IMR-90 (cell line): ENCODE results near the gene MRPS15. TPM values are rescaled to one million over a fixed set of nuclear protein-coding genes. Genes with fewer than 3 reads are reported as not detected.
"Not testable (repeated sequence)": the region's sequence is repeated elsewhere in the genome, so short reads cannot be mapped to it uniquely, and the experiment has no call there.

Experiments used
- ATAC-seq: fragments of 200-7000 bp; cut with Tn5 transposase; 2 replicates; pipeline ENCODE4 v1.9.1; 2020; ENCODE audit warnings: low read depth, mild to moderate bottlenecking, moderate library complexity
- BruUV-seq: library from RNA; stranded (reverse); fragments of 400-500 nt; replicated peaks from 2 replicates; lab custom pipeline; 2021; lab: Mats Ljungman, UMichigan
- CTCF ChIA-PET: fragments of 300-600 bp; formaldehyde crosslinking; extraction: SDS; loops from one replicate; lab custom pipeline; 2021; ENCODE audit warnings: antibody characterized with exemption; lab: Yijun Ruan, JAX
- POLR2A ChIA-PET: fragments of 300-600 bp; sonication (Branson Sonifier 250); formaldehyde crosslinking; loops from one replicate; lab custom pipeline; 2022; ENCODE audit warnings: antibody characterized with exemption; ENCODE audit not compliant: unreplicated experiment; lab: Charles Lee
- DNase-seq: peaks from one replicate; pipeline ENCODE4 v3.0.0; 2013
- H2AFZ ChIP-seq: replicated peaks from 2 replicates; pipeline ENCODE3; 2013; ENCODE audit warnings: low read length, mild to moderate bottlenecking; ENCODE audit not compliant: poor library complexity
- H2AK5ac ChIP-seq: 2 replicates; pipeline ENCODE4 v1.6.1; 2013; ENCODE audit warnings: low read depth, low read length, inconsistent platforms
- H2AK9ac ChIP-seq: replicated peaks from 2 replicates; pipeline ENCODE3; 2013; ENCODE audit warnings: mild to moderate bottlenecking, low read depth, low read length, moderate library complexity; ENCODE audit not compliant: poor library complexity
- H2BK120ac ChIP-seq: 2 replicates; pipeline ENCODE4 v1.6.1; 2013; ENCODE audit warnings: low read depth, low read length, inconsistent platforms
- H2BK15ac ChIP-seq: 3 replicates; pipeline ENCODE4 v1.6.1; 2013; ENCODE audit warnings: low read depth, low read length, inconsistent platforms
- H2BK20ac ChIP-seq: 2 replicates; pipeline ENCODE4 v1.6.1; 2013; ENCODE audit warnings: low read depth, mild to moderate bottlenecking, inconsistent platforms, low read length, moderate library complexity
- H2BK5ac ChIP-seq: 2 replicates; pipeline ENCODE4 v1.6.1; 2013; ENCODE audit warnings: mild to moderate bottlenecking, low read depth, low read length, inconsistent platforms; ENCODE audit not compliant: poor library complexity, severe bottlenecking
- H3K14ac ChIP-seq: replicated peaks from 2 replicates; pipeline ENCODE4 v1.6.1; 2013; ENCODE audit warnings: low read depth, low read length, inconsistent platforms
- H3K18ac ChIP-seq: 2 replicates; pipeline ENCODE4 v1.6.1; 2013; ENCODE audit warnings: low read depth, low read length, control low read depth
- H3K23ac ChIP-seq: 2 replicates; pipeline ENCODE4 v1.6.1; 2013; ENCODE audit warnings: low read depth, low read length, inconsistent platforms
- H3K27ac ChIP-seq: 2 replicates; pipeline ENCODE4 v1.5.1; 2013; ENCODE audit warnings: mild to moderate bottlenecking, control low read depth, low read length; ENCODE audit not compliant: insufficient read depth
- H3K27me3 ChIP-seq: 2 replicates; pipeline ENCODE4 v1.6.1; 2013; ENCODE audit warnings: low read length; ENCODE audit not compliant: control insufficient read depth, insufficient read depth
- H3K36me3 ChIP-seq: 2 replicates; pipeline ENCODE4 v1.6.1; 2013; ENCODE audit warnings: low read length, mixed read lengths; ENCODE audit not compliant: control insufficient read depth, insufficient read depth
- H3K4ac ChIP-seq: 2 replicates; pipeline ENCODE4 v1.6.1; 2013; ENCODE audit warnings: low read depth, low read length, inconsistent platforms
- H3K4me1 ChIP-seq: 2 replicates; pipeline ENCODE4 v1.6.1; 2013; ENCODE audit warnings: low read length, mixed read lengths; ENCODE audit not compliant: control insufficient read depth, insufficient read depth
- H3K4me2 ChIP-seq: 2 replicates; pipeline ENCODE4 v1.6.1; 2013; ENCODE audit warnings: low read depth, mild to moderate bottlenecking, control low read depth, low read length, moderate library complexity
- H3K4me3 ChIP-seq: 2 replicates; pipeline ENCODE4 v1.5.1; 2013; ENCODE audit warnings: low read depth, mild to moderate bottlenecking, control low read depth, low read length, moderate library complexity; ENCODE audit not compliant: insufficient read depth
- H3K56ac ChIP-seq: 2 replicates; pipeline ENCODE4 v1.6.1; 2013; ENCODE audit warnings: low read length, inconsistent platforms; ENCODE audit not compliant: insufficient read depth; ENCODE audit errors: extremely low read depth
- H3K79me1 ChIP-seq, 2 experiments: 2 replicates each; pipeline ENCODE4 v1.6.1; 2013; ENCODE audit warnings: low read length in 2 of 2, inconsistent platforms in 1 of 2, low read depth in 1 of 2
- H3K9ac ChIP-seq: 2 replicates; pipeline ENCODE4 v1.6.1; 2013; ENCODE audit warnings: low read depth, low read length, control low read depth
- H3K9me1 ChIP-seq: 2 replicates; pipeline ENCODE4 v1.6.1; 2013; ENCODE audit warnings: low read length, inconsistent platforms; ENCODE audit not compliant: insufficient read depth
- H3K9me3 ChIP-seq: 2 replicates; pipeline ENCODE4 v1.6.1; 2013; ENCODE audit warnings: low read length; ENCODE audit not compliant: control insufficient read depth, insufficient read depth
- H4K20me1 ChIP-seq: 2 replicates; pipeline ENCODE4 v1.6.1; 2013; ENCODE audit warnings: low read length, inconsistent platforms; ENCODE audit not compliant: insufficient read depth
- H4K5ac ChIP-seq: 2 replicates; pipeline ENCODE4 v1.6.1; 2013; ENCODE audit warnings: mild to moderate bottlenecking, low read depth, low read length, control low read depth
- H4K8ac ChIP-seq, 2 experiments: 2 replicates each; pipeline ENCODE4 v1.6.1; 2013; ENCODE audit warnings: low read depth in 2 of 2, low read length in 2 of 2, control low read depth in 1 of 2, inconsistent platforms in 1 of 2
- H4K91ac ChIP-seq: 2 replicates; pipeline ENCODE4 v1.6.1; 2013; ENCODE audit warnings: low read depth, low read length, inconsistent platforms; ENCODE audit not compliant: insufficient read depth
- CEBPB ChIP-seq: IDR thresholded peaks from 2 replicates; pipeline ENCODE4 v1.6.1; 2012; ENCODE audit warnings: low read depth, low read length, improper control_type of control experiment
- CHD1 ChIP-seq: IDR thresholded peaks from 2 replicates; pipeline ENCODE4 v1.6.1; 2012; ENCODE audit warnings: low read depth, low read length, improper control_type of control experiment
- FOS ChIP-seq: fragments of 150-350 bp; IDR thresholded peaks from 2 replicates; pipeline ENCODE4 v1.6.1; 2016; ENCODE audit warnings: low read depth, low read length
- MAFK ChIP-seq: IDR thresholded peaks from 2 replicates; pipeline ENCODE4 v1.6.1; 2012; ENCODE audit warnings: low read depth, low read length, improper control_type of control experiment
- MAZ ChIP-seq: IDR thresholded peaks from 2 replicates; pipeline ENCODE4 v1.6.1; 2012; ENCODE audit warnings: low read depth, mild to moderate bottlenecking, low read length, improper control_type of control experiment, moderate library complexity, borderline replicate concordance
- NFE2L2 ChIP-seq: fragments of 150-350 bp; IDR thresholded peaks from 2 replicates; pipeline ENCODE4 v1.6.1; 2016; ENCODE audit warnings: low read depth, mild to moderate bottlenecking, low read length
- POLR2A ChIP-seq: IDR thresholded peaks from 2 replicates; pipeline ENCODE4 v1.6.1; 2012; ENCODE audit warnings: mild to moderate bottlenecking, low read depth, low read length
- RAD21 ChIP-seq: IDR thresholded peaks from 2 replicates; pipeline ENCODE4 v1.6.1; 2012; ENCODE audit warnings: low read length, improper control_type of control experiment
- RCOR1 ChIP-seq: IDR thresholded peaks from 2 replicates; pipeline ENCODE4 v1.6.1; 2012; ENCODE audit warnings: mild to moderate bottlenecking, low read length, improper control_type of control experiment; ENCODE audit not compliant: insufficient replicate concordance
- WGBS, 2 experiments: methylation state at CpG; one replicate each; pipeline versions ENCODE4 v1.1.5 to v1.1.7; 2013; ENCODE audit warnings: missing lambda C conversion rate in 2 of 2; ENCODE audit not compliant: insufficient read length in 1 of 2; ENCODE audit errors: extremely low coverage in 2 of 2; 5-methylcytosine and 5-hydroxymethylcytosine counted together
- dilution Hi-C: fragments of 300-500 bp; cut with HindIII; formaldehyde crosslinking; loops from one replicate; pipeline ENCODE4 v1.14.3; 2018; ENCODE audit warnings: low sequenced_read_pairs; ENCODE audit not compliant: unreplicated experiment
- in situ Hi-C: fragments of 300-500 bp; cut with MboI; formaldehyde crosslinking; loops from 3 replicates; pipeline ENCODE4 v1.14.3; 2019; ENCODE audit warnings: low sequenced_read_pairs, inconsistent platforms, mixed read lengths
- intact Hi-C: fragments of 100-400 bp; cut with micrococcal nuclease; formaldehyde crosslinking; loops from 2 replicates; pipeline ENCODE4 v1.10.0; 2022
- polyA plus RNA-seq, 3 experiments: library from polyadenylated mRNA; depleted of rRNA; stranded (reverse); fragments of >200 nt; gene quantifications; 2 replicates each; pipeline ENCODE4 v1.2.3, GENCODE V29; 2012; ENCODE audit warnings: low replicate concordance in 1 of 3
- total RNA-seq: library from RNA; depleted of rRNA; stranded (reverse); fragments of >200 nt; gene quantifications from 2 replicates; pipeline ENCODE4 v1.2.3, GENCODE V29; 2012
- TF ChIP-seq, protein P1 (sequence below): conservative IDR thresholded peaks from 2 replicates; pipeline ENCODE4 v1.5.1; 2012; ENCODE audit warnings: mild to moderate bottlenecking, low read depth, low read length, improper control_type of control experiment

MRPS15 gene
- total and polyA plus RNA-seq, 2 of the 4 experiments (the other 2 are of a cell fraction) = 46.1 to 77.9 TPM

DNA sequence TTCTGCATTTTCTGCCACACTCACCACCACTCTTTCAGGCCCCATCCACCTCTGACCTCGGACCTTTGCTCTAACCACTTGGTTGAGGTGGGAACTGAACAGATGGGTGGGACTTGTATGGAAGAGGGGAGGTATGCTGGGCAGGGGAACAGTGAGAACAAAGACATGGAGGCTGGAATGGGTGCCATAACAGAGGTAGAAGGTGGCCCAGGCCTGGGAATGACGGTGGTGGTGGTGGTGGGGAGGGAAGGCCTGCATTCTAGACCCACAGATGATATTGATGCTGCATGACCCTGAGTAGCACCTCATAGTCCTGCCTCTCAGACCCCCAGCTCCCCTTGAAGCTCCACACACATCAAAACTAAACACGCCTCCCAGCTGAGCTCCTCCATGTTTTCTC, 23.7 kb upstream of the MRPS15 start:
- no peaks in the 10 kb centered on the region for H3K79me1 ChIP-seq
- no peak overlapping the region for H3K4me2 ChIP-seq
- no peak overlapping the region for H2BK120ac ChIP-seq
- H3K9ac ChIP-seq = no peak overlapping the region
- no peak overlapping the region for H2AK5ac ChIP-seq
- H3K27me3 ChIP-seq = peaks cover 26% of the 10 kb centered on the region
- H3K4me3 ChIP-seq = no peak overlapping the region
- no peak overlapping the region for H4K91ac ChIP-seq
- intact Hi-C loops = no loop called here
- BruUV-seq = no TSS peak
- no peak overlapping the region for H3K27ac ChIP-seq
- no peak overlapping the region for H2BK5ac ChIP-seq
- no peak overlapping the region for H2BK15ac ChIP-seq
- no peak overlapping the region for H3K18ac ChIP-seq
- H3K56ac ChIP-seq = no peak overlapping the region
- H4K5ac ChIP-seq = no peak overlapping the region
- H3K9me1 ChIP-seq = no peaks in the 10 kb centered on the region
- H3K9me3 ChIP-seq = no peaks in the 10 kb centered on the region
- no peak for DNase-seq
- CTCF ChIA-PET = no interaction called here
- H4K8ac ChIP-seq = no peak overlapping the region
- POLR2A ChIA-PET = no interaction called here
- H3K4ac ChIP-seq = no peak overlapping the region
- no CpG with 5 or more reads among the region's 3 CpGs for WGBS, 2 experiments
- TF ChIP-seq MAFK = no peak
- TF ChIP-seq CHD1 = no peak
- no peak for TF ChIP-seq FOS
- no peak for TF ChIP-seq RCOR1
- no peak for TF ChIP-seq NFE2L2
- TF ChIP-seq CEBPB = no peak
- no peak for TF ChIP-seq POLR2A
- TF ChIP-seq, protein P1, sequence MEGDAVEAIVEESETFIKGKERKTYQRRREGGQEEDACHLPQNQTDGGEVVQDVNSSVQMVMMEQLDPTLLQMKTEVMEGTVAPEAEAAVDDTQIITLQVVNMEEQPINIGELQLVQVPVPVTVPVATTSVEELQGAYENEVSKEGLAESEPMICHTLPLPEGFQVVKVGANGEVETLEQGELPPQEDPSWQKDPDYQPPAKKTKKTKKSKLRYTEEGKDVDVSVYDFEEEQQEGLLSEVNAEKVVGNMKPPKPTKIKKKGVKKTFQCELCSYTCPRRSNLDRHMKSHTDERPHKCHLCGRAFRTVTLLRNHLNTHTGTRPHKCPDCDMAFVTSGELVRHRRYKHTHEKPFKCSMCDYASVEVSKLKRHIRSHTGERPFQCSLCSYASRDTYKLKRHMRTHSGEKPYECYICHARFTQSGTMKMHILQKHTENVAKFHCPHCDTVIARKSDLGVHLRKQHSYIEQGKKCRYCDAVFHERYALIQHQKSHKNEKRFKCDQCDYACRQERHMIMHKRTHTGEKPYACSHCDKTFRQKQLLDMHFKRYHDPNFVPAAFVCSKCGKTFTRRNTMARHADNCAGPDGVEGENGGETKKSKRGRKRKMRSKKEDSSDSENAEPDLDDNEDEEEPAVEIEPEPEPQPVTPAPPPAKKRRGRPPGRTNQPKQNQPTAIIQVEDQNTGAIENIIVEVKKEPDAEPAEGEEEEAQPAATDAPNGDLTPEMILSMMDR = no peak
- no peak for TF ChIP-seq RAD21
- no peak for TF ChIP-seq MAZ
- no peak overlapping the region for H2BK20ac ChIP-seq
- H3K36me3 ChIP-seq = no peaks in the 10 kb centered on the region
- H3K14ac ChIP-seq = no peak overlapping the region
- H3K4me1 ChIP-seq = no peaks in the 10 kb centered on the region
- no peak overlapping the region for H2AFZ ChIP-seq
- no peak overlapping the region for H2AK9ac ChIP-seq
- dilution Hi-C loops = no loop called here
- H3K23ac ChIP-seq = no peak overlapping the region
- no peak for ATAC-seq
- H4K20me1 ChIP-seq = no peaks in the 10 kb centered on the region
- in situ Hi-C loops = no loop called here

DNA sequence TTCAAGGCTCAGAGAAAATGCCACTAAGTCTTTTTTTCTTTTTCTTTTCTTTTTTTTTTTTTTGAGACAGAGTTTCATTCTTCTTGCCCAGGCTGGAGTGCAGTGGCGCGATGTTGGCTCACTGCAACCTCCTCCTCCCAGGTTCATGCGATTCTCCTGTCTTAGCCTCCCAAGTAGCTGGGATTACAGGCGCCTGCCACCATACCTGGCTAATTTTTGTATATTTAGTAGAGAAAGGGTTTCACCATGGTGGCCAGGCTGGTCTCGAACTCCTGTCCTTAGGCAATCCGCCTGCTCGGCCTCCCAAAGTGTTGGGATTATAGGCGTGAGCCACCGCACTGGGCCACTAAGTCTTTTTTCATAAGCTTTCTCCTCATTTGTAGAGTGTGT, 23.1 kb upstream of the MRPS15 start:
- BruUV-seq, dilution Hi-C loops, POLR2A ChIA-PET: not testable (repeated sequence)

More for the DNA sequence above, 23.1 kb upstream of the MRPS15 start:
- H2AFZ ChIP-seq, H2AK5ac ChIP-seq, H4K5ac ChIP-seq, H3K4ac ChIP-seq, H4K8ac ChIP-seq, H3K18ac ChIP-seq, H3K27ac ChIP-seq, DNase-seq, in situ Hi-C loops, H2AK9ac ChIP-seq, H3K9ac ChIP-seq, H2BK20ac ChIP-seq, intact Hi-C loops, H3K4me2 ChIP-seq, H3K4me3 ChIP-seq, H3K79me1 ChIP-seq, H3K9me1 ChIP-seq, H3K56ac ChIP-seq, H2BK15ac ChIP-seq, CTCF ChIA-PET, H2BK5ac ChIP-seq, H3K23ac ChIP-seq, H3K36me3 ChIP-seq, H2BK120ac ChIP-seq, H4K91ac ChIP-seq, H3K14ac ChIP-seq, H3K4me1 ChIP-seq, ATAC-seq, H4K20me1 ChIP-seq, H3K9me3 ChIP-seq: not testable (repeated sequence)
- 60% methylated on average over 1 of the region's 9 CpGs; no CpG with 5 or more reads in 1 of the 2 experiments for WGBS, 2 experiments
- H3K27me3 ChIP-seq = peaks cover 30% of the 10 kb centered on the region
